Measurements from ENCODE around the gene C16orf95.

DNA sequence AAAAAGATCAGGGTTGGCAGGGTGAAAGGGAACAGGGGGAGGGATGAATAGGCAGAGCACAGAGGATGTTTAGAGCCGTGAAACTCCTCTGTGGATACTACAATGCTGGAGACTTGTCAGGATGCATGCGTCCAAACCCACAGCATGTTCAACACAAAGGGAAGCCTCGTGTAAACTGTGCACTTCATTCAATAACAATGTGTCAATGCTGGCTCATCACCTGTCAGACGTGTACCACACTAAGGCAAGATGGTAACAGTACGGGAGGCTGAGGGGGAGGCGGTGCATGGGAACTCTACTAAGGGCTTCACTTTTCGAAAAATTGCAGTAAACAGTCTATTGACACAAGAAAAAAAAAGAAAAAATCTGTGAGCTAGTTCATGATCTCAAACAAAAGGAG, 63.7 kb downstream of the C16orf95 start:
- TF ChIP-seq CTCF (IDR thresholded peaks at IDR 0.05) (no peak), EZH2phosphoT487 (IDR thresholded peaks at IDR 0.05) (no peak)
